Stimulated activated naive CD4-positive, alpha-beta T cell treated with Interleukin-2 at 50 U/mL for 16 hours (primary cell): ENCODE results near the gene PITPNC1.
A peak's percentile ranks its signal among the peaks of the same experiment; 100 is the strongest.
"Not testable (repeated sequence)": the region's sequence is repeated elsewhere in the genome, so short reads cannot be mapped to it uniquely, and the experiment has no call there.

Source experiments
- DNase-seq: peaks from one replicate; lab custom pipeline; 2025; lab: John Stamatoyannopoulos, UW

Gene PITPNC1

DNA sequence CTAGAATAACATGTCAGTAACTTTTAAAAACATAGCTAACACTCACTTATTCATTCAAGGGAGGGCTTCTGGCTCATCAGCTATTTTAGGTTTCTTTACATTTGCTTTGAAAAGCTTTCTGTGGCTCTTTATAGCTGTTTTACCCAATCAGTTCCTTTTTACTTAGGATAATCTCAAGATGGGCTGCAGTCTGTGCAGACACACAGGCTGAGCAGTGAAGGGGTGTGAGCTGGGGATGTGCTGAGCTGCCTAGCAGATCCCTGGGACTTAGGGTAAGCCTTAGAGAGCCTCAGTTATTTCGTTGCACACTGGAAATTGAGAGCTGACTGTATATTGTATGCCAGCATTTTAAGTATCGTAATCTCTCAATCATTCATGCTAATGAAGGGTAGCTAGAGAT, 310.4 kb downstream of the PITPNC1 start:
- no peak for DNase-seq

DNA sequence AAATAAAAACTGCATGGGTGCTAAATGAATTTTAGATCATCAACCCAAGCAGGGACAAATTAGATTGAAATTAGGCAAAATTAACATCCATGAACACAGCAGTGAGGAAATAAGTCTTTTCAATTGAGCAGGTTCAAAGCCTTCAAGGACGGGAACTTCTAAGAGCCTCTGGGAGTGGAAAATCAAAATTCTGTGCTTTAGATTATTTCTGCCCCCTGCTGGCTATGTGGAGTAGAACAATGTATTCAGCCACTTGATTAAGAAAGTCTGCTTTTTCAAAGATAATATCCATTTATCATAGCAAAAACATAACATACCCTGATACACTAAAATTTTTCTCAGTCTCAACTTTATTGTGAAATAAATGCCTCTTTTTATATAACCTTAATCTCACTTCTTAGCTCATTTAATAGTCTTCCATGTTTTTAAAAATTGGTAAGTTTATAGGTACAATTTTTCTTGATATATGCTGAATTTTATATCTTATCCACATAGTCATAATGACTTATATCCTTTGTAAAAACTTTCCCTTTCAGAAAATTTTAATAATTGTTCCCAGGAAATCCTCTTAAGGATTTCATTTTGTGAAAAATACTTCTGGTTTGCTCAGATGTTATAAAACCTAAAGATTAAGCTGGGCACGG, 312.6 kb downstream of the PITPNC1 start:
- peak; percentile 2 for DNase-seq

DNA sequence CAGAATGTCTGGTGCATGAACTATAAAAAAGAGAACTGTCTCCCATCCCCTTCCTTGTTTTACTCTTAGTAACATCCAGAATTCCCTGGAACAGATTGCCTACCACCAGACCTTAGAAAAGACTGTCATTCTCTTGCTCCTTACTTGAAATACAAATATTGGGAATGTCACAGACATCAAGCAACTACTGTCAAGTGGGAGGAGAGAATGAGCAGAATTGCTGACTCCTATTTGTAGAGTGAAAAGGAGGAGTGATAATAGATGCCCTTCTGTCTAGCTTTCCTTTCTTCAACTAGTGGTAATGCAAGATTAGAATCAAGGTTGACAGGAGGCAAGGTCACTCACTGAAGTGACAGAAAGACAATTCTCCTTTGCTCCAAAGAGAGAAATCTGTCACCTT, 316.7 kb downstream of the PITPNC1 start:
- DNase-seq, result no peak

DNA sequence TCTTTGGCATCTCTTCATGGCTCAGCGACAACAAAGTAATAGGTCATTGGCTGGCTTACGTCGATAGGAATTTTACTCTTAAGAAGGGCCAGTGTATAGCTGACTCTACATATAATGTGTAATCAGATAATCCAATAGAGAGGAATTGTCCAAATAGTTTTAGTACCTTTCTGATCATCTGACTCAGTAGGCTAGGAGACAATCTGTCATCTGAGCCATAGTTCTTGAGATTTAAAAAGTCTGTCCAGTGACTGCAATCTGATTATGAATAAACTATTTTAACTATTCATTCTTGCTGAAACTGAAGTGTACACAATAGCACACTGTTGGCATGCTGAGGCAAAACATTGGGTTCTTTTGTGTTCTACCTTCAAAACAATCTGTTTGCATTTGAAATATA, 319.3 kb downstream of the PITPNC1 start:
- DNase-seq, result no peak

DNA sequence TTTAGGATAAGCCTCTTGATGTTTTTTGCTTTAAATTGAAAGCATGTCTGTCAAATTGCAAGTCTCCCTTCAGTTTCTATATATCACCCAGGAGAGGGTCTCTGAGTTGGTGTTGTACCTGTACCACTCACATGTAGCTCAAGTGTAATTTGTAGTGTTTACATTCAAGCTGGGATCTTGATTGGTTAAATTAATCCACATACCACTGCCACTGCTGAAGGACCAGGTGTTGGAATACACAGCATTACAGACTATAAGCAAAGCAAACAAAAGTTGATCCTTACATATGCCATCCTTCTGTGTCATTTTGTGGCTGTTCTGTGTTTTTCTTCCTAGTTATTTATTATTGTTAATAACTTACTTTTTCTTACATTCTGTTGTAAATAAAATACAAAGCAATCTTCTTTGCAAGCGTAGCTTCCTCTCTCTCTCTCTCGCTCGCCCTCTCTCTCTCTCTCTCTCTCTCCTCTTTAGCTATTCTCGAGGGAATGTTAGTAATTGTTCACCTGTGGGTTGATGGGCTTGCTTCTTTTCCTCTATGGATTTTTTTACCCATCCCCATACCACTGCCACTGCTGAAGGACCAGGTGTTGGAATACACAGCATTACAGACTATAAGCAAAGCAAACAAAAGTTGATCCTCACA, 319.9 kb downstream of the PITPNC1 start:
- no peak for DNase-seq

DNA sequence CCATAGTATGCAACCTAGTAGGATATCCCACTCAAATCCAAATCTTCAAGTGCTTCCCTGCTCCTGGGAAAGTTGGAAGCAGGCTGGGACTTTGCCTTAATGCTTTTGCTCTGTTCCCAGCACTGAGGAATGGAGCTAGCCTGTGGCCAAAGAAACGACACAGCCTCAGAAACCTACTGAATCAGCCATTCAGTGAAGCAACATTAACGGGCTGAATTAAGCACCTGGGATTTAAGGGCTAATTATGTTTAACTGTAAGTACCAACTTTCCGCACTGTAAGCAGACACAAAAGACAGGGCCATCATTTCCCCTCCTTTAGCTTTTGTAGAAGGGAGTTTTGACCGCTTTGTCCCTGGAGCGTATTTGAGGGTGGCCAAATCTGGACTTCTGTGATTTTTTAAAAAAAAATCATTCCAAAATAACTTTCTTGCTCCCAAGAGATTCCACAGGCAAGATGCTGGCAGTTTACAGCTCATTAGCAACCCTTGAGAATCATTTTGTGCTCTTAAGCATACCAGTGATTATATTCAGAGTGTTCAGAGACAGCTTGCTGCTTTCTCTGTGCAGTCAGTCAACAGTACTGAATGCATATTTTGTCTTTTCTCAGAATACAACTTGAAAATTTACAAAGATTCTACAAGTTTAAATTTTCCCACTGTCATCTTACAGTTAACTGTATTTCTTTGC, 323.1 kb downstream of the PITPNC1 start:
- no peak for DNase-seq

DNA sequence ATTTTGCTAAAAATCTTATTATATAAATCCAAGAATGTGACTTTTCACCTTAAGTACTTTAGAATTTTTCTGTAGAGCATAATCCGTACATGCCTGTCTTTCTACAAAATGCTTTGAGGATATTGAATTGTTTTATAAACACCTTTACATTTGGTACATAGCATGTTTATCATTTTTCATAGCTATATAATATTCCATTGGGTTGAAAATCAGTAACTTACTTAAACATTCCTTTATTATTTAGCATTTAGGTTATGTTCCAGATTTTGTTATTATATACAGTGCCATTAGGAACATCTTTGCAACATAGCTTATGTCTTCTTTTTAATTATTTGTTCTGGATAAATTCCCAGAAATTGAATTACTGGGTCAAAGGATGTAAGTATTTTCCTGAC, 323.6 kb downstream of the PITPNC1 start:
- DNase-seq, result no peak

DNA sequence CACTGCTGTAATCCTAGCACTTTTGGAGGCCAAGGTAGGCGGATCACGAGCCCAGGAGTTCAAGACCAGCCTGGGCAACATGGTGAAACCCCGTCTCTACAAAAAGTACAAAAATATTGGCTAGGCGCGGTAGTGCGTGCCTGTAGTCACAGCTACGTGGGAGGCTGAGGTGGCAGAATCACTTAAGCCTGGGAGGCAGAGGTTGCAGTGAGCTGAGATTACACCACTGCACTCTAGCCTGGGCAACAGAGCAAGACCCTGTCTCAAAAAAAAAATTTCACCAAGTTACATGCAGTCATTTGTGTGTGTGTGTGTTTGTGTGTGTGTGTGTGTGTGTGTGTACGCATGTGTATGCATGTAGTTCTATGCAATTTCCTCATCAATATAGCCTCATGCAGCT, 325.8 kb downstream of the PITPNC1 start:
- DNase-seq, result not testable (repeated sequence)

DNA sequence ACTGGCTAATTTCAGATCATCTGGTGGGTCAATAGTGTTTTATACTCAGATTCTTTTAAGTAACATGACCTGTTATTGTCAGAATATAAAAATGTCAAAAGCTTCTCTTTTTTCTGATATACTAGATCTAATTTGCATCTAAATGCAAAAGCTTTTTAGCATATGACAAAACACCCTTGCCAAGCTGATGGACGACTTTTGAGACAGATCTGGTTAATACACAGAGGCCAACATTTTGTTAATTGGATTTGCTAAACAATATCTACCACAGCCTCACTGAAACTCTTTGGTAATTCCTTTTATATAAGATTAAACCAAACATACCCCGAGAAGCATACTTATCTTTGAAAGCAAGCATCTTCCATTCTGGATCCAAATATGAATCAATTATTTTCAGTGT, 330.4 kb downstream of the PITPNC1 start:
- no peak for DNase-seq

DNA sequence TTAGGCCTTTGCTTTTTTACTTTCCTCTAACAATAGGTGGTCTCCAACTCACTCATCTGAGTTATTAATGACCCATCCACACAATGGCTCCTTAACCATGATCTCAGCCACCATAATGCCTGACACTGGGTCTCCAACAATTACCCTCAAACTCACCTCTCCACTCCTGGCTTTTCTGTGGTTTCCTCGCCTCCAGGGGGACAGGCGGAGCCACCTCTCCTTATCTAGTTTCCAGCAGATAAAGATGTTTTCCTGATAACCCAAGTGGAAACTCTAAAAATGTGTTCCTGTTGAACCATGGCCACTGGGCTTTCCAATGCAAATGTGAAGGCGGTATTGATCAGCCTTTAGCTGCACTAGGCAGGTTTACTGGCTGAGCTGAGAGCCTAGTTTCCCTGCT, 331.3 kb downstream of the PITPNC1 start:
- DNase-seq, result no peak

DNA sequence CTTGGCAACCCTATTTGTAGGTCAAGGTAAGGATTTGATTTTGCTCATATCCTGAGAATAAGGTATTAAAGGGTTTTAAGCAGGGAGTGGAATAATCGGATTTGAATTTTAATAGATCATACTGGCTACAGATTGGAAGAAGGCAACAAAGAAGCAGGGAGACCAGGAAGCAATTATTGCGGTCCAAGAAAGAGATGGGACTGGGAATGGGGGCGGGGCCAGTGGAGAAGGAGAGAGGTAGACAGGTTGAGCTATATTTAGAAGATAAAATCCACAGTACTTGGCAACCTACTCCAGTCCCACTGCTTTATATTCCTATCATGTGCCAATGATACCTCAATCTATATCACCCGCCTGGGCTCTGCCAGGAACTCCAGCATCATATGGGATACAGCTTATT, 334.8 kb downstream of the PITPNC1 start:
- DNase-seq, result no peak

DNA sequence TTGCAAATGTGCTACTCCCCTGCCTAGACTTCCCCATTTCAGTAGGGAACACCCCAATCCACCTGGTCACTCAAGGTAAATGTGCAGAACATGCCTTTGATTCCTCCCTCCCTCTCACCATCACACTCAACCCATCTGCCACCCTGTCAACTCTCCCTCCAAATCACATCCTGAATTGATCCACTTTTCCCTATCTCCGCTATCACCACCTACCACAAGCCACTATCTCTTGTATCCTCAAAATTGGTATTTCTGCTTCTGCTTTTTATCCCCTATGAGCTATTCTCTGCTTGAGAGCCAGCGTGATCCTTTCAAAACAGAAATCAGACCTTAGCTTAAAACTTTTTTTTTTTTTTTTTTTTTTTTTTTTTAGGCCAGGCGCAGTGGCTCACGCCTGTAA, 335.3 kb downstream of the PITPNC1 start:
- DNase-seq, result no peak

DNA sequence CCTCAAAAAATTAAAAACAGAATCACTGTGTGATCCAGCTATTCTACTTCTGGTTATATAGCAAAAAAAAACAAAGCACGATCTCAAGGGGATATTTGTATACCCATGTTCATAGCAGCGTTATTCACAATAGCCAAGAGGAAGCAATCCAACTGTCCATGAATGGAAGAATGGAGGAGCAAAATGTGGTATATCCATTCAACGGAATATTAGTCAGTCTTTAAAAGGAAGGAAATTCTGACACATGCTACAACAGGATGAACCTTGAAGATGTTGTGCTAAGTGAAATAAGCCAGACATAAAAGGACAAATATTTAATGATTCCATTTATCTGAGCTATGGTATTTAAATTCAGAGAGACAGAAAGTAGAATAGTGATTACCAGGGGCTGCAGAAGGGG, 336.1 kb downstream of the PITPNC1 start:
- no peak for DNase-seq

DNA sequence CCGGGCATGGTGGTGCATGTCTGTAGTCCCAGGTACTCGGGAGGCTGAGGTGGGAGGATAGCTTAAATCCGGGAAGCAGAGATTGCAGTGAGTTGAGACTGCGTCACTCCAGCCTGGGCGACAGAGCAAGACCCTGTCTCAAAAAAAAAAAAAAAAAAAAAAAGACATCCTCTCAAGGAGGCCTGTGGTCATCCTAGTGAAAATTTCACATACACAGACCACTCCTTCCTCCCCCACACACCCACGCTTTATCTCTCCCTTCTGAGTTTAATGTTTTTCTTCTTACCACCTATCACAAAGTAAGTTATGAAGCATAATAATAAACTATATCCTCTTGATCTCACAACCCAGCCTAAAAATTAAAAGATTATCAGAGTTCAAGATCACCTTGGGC, 339.3 kb downstream of the PITPNC1 start:
- DNase-seq, result no peak

DNA sequence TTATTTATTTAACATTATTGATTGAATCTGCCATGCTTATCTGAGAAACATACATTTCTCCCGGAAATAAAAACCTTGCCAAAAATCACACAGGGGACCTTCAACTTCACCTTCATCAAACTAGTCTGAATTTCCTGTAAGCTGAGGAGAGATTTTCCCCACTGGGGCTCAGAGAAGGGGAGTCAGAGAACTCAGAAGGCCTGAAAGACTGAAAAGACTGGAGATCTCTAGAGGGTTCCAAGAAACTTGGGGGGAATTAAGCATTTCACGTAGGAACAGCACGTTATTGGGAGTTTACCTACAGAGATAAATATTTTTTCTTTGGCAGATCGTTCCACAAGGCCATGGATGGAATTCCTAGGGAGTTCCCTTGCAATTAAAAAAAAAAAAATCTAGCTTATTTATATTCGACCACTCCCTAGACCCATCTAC, 340.1 kb downstream of the PITPNC1 start:
- no peak for DNase-seq

DNA sequence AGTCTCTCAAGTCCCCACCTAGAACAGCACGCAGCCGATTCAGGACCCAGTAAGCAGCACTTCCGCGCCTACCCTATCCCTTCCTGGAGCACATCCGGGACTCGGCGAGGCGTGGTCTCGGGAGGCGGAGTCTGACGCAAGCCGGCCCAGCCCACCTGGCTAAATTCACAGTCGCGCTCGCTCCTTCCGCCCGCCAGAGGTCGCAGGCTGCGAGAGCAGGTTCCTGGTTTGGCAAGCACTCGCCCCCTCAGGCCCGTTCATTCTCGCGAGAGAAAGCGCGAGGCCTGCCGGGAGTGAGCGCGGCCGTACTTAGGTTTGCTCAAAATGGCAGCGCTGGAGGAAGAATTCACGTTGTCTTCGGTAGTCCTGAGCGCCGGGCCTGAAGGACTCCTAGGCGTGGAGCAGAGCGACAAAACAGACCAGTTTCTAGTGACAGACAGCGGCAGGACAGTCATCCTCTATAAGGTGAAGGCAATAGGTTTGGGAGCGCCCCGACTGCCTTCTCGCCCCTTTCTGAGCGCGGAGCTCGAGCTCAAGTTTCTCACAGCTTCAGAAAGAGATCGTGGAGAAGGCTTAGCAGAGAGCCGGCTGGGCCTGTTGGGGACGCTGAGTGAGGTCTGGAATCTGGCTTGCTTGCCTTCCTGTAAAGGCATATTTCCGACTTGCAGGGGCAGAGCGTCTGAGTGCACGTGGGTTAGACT, 340.7 kb downstream of the PITPNC1 start, which contains the start of gene NOL11:
TSS of gene NOL11 (plus strand) at position 313 of the 701 bp plus-strand sequence. CDS start at position 325, 12 bp downstream.
- peak; percentile 99 for DNase-seq

DNA sequence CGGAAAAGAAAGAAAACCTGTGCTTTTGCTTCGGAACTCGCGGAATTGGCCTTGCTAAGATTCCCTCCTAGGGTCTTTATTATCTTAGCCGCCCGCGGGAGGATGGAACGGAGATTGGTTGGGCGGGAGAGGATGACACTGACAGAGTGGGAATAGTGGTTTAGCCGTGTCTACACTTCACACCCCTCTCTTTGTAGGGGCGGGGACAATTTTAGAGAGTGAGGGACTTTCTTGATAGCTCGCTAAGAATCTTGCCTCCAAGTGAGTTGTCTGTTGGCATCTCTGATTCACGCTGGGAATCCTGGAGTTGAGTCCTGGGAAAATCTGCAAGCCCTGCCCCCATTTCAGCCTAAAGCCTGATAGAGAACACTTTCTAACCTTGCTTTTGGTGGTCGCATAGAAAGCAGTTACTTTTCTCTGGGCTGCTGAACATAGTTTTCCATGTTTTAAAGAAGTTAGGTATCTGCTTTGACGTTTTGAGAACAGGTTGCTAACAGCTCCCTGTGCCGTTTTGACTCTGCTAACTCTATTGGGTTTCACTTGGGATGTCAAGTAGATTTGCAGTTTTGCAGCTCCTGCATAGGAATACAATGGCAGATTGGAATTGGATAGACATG, 341.4 kb downstream of the PITPNC1 start:
- peak; percentile 47 for DNase-seq

DNA sequence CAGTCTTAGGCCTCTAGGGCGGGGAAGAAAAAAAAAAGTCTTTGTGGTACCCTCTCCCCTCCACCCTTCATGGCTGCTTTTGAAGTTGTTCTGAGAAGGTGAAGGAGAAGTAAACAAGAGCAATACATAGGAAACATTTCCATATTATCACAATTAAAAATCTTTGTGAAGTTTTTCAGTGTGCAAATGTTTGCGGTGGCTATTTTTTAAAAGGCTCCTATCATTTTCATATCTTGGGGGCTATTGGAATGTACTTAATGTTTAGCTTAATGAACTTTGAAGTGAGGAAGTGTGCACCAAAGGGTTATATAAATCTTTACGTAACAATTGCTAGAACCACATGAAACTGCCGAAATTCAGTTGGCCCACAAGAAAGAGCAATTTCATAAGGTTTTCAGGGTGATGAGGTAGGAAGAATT, 348.3 kb downstream of the PITPNC1 start:
- DNase-seq, result no peak

DNA sequence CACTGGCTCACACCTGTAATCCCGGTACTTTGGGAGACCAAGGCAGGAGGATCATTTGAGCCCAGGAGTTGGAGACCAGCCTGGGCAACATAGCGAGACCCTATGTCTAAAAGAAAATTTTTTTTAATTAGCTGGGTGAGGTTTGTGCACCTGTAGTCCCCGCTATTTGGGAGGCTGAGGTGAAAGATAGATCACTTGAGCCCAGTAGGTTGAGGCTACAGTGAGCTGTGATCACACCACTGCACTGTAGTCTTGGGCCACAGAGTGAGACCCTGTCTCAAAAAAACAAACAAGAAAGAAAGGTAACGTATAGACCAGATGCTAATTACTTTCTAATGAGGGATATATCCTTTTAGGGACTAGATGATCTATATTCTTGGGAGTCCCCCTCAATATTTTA, 348.7 kb downstream of the PITPNC1 start:
- DNase-seq, result no peak

DNA sequence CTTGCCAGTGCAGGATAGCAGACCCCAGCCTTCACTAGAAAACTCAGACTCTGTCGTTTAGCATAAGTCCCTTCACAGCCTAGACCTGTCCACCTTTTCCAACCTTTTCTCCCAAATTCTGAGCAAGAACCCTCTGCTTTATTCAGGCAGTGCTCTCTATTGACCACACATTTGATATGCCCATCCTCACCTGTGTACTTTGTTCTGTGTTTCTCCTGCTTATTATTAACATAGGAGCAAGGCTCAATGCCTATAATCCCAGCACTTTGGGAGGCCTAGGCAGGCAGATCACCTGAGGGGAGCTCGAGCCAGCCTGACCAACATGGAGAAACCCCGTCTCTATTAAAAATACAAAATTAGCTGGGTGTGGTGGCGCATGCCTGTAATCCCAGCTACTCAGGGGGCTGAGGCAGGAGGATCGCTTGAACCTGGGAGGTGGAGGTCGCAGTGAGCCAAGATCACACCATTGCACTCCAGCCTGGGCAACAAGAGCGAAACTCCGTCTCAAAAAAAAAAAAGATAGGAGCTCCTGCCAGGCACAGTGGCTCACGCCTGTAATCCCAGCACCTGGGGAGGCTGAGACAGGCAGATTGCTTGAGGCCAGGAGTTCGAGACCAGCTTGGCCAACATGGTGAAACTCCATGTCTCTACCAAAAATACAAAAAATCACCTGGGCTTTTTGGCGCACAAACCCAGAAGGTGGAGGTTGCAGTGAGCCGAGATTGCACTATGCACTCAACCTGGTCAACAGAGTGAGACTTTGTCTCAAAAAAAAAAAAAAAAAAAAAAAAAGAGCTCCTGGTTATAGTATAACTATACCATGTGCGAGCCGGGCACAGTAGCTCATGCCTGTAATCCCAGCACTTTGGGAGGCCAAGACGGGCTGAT, 350.3 kb downstream of the PITPNC1 start:
- not testable (repeated sequence) for DNase-seq

DNA sequence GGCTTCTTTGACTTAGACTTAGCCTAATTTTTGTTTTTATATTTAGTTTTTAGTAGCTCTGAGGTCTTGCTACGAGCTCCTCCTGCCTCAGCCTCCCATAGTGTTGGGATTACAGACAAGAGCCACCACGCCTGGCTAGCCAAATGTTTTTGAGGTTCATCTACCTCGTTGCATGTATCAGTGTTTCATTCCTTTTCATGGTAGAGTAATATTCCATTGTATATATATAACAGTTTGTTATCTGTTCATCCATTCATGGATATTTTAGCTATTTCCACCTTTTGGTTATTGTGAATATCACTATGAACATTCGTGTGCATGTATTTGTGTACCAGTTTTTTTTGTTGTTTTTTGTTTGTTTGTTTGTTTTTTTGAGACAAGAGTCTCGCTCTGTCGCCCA, 352.8 kb downstream of the PITPNC1 start:
- no peak for DNase-seq
